ENCODE data around the gene VAMP8. TPM values are rescaled to one million over a fixed set of nuclear protein-coding genes. Genes with fewer than 3 reads are reported as not detected.
"Not testable (repeated sequence)": the region's sequence is repeated elsewhere in the genome, so short reads cannot be mapped to it uniquely, and the experiment has no call there.

Gene VAMP8
- total RNA-seq, 8 experiments from 2014 or later: 0.50 to 14.7 (median 2.0) TPM

GRCh38 chr2:85548608-85548900, 28.8 kb upstream of the VAMP8 start:
- no peak for ATAC-seq (replicated peaks in 6 of 8)

GRCh38 chr2:85549095-85549494, 28.3 kb upstream of the VAMP8 start:
- in situ Hi-C loops (cut with MboI; ENCODE audit: low pct_unique_long_range_greater_than_20kb in 2 of 9, low sequenced_read_pairs in 9 of 9, unreplicated experiment in 9 of 9): loop anchor here in 3 of 9 experiments (10.0 to 25.0 kb wide), 2 partner anchors 112 to 124 kb away; no protein-coding TSS in a partner anchor

More at GRCh38 chr2:85548608-85548900, 28.8 kb upstream of the VAMP8 start:
- no peak overlapping the region for H3K27ac ChIP-seq
- in situ Hi-C loops (cut with MboI; ENCODE audit: low pct_unique_long_range_greater_than_20kb in 2 of 9, low sequenced_read_pairs in 9 of 9, unreplicated experiment in 9 of 9): loop anchor here in 3 of 9 experiments (10.0 to 25.0 kb wide), 2 partner anchors 111 to 124 kb away; no protein-coding TSS in a partner anchor
- WGBS, 10 experiments: 0 to 100% (median 91%) methylated on average over 1 to 2 of the region's 2 CpGs; no CpG with 5 or more reads in 2 of the 10 experiments
- H3K4me3 ChIP-seq: no peak overlapping the region
- H3K4me1 ChIP-seq (replicated peaks in 1 of 2): no peaks in the 10 kb centered on the region

GRCh38 chr2:85549826-85550225, 27.6 kb upstream of the VAMP8 start:
- no peak overlapping the region for H3K27ac ChIP-seq
- WGBS, 10 experiments: 24 to 88% (median 57%) methylated on average over 1 to 4 of the region's 4 CpGs; no CpG with 5 or more reads in 3 of the 10 experiments

More at GRCh38 chr2:85549095-85549494, 28.3 kb upstream of the VAMP8 start:
- ATAC-seq (replicated peaks in 6 of 8): peak in 1 of 8 experiments; percentile 0
- 62 to 100% (median 89%) methylated on average over 4 to 10 of the region's 10 CpGs; no CpG with 5 or more reads in 1 of the 10 experiments for WGBS, 10 experiments
- Histone ChIP-seq H3K27ac (no peak overlapping the region), H3K4me3 (no peak overlapping the region), H3K4me1 (replicated peaks in 1 of 2) (no peaks in the 10 kb centered on the region)

GRCh38 chr2:85550486-85550885, 26.9 kb upstream of the VAMP8 start:
- Histone ChIP-seq H3K27ac (no peak overlapping the region), H3K4me1 (replicated peaks in 1 of 2) (no peaks in the 10 kb centered on the region), H3K4me3 (no peak overlapping the region)
- 86 to 100% (median 93%) methylated on average over 1 to 8 of the region's 10 CpGs; no CpG with 5 or more reads in 2 of the 10 experiments for WGBS, 10 experiments
- in situ Hi-C loops (cut with MboI; ENCODE audit: low pct_unique_long_range_greater_than_20kb in 2 of 9, low sequenced_read_pairs in 9 of 9, unreplicated experiment in 9 of 9): loop anchor here in 5 of 9 experiments (5.0 to 10.0 kb wide), 2 partner anchors 126 to 128 kb away; no protein-coding TSS in a partner anchor
- no peak for ATAC-seq (replicated peaks in 6 of 8)

More at GRCh38 chr2:85549826-85550225, 27.6 kb upstream of the VAMP8 start:
- no peaks in the 10 kb centered on the region for H3K4me1 ChIP-seq (replicated peaks in 1 of 2)
- in situ Hi-C loops (cut with MboI; ENCODE audit: low pct_unique_long_range_greater_than_20kb in 2 of 9, low sequenced_read_pairs in 9 of 9, unreplicated experiment in 9 of 9): loop anchor here in 8 of 9 experiments (5.0 to 25.0 kb wide), 3 partner anchors 113 to 128 kb away; no protein-coding TSS in a partner anchor
- H3K4me3 ChIP-seq: no peak overlapping the region
- peak in 1 of 8 experiments; percentile 1 for ATAC-seq (replicated peaks in 6 of 8)

- no peak overlapping the region for H3K4me3 ChIP-seq
- H3K27ac ChIP-seq: no peak overlapping the region
- peak; percentile 27 to 60 (median 48) for ATAC-seq (replicated peaks in 6 of 8)
- H3K4me1 ChIP-seq (replicated peaks in 1 of 2): no peaks in the 10 kb centered on the region
- 0 to 100% (median 69%) methylated on average over 1 to 9 of the region's 9 CpGs; no CpG with 5 or more reads in 3 of the 10 experiments for WGBS, 10 experiments
- in situ Hi-C loops (cut with MboI; ENCODE audit: low pct_unique_long_range_greater_than_20kb in 2 of 9, low sequenced_read_pairs in 9 of 9, unreplicated experiment in 9 of 9): loop anchor here in 5 of 9 experiments (5.0 to 10.0 kb wide), 2 partner anchors 127 to 130 kb away; no protein-coding TSS in a partner anchor
Observed at GRCh38 chr2:85551698-85552678, 25.4 kb upstream of the VAMP8 start.

GRCh38 chr2:85553184-85553583, 24.2 kb upstream of the VAMP8 start:
- Histone ChIP-seq H3K4me3 (no peak overlapping the region), H3K27ac (no peak overlapping the region), H3K4me1 (replicated peaks in 1 of 2) (no peaks in the 10 kb centered on the region)
- in situ Hi-C loops (cut with MboI; ENCODE audit: low pct_unique_long_range_greater_than_20kb in 2 of 9, low sequenced_read_pairs in 9 of 9, unreplicated experiment in 9 of 9): loop anchor here in 5 of 9 experiments (5.0 to 10.0 kb wide), 2 partner anchors 128 to 131 kb away; no protein-coding TSS in a partner anchor
- ATAC-seq (replicated peaks in 6 of 8): no peak
- 80 to 100% (median 84%) methylated on average over 1 to 6 of the region's 6 CpGs; no CpG with 5 or more reads in 3 of the 10 experiments for WGBS, 10 experiments

GRCh38 chr2:85554980-85555612, 22.3 kb upstream of the VAMP8 start:
- ATAC-seq (replicated peaks in 6 of 8): no peak
- in situ Hi-C loops (cut with MboI; ENCODE audit: low pct_unique_long_range_greater_than_20kb in 2 of 9, low sequenced_read_pairs in 9 of 9, unreplicated experiment in 9 of 9): loop anchor here in 5 of 9 experiments (5.0 to 10.0 kb wide), 2 partner anchors 130 to 133 kb away; no protein-coding TSS in a partner anchor
- no peak overlapping the region for H3K27ac ChIP-seq
- peaks cover 1 to 3% of the 10 kb centered on the region in 2 donors for H3K4me1 ChIP-seq (replicated peaks in 1 of 2)
- no peak overlapping the region for H3K4me3 ChIP-seq
- 83 to 100% (median 100%) methylated on average over 1 to 3 of the region's 3 CpGs; no CpG with 5 or more reads in 1 of the 10 experiments for WGBS, 10 experiments

GRCh38 chr2:85557130-85557529, 20.3 kb upstream of the VAMP8 start:
- Histone ChIP-seq H3K27ac (no peak overlapping the region), H3K4me3 (no peak overlapping the region), H3K4me1 (replicated peaks in 1 of 2) (peaks cover 7 to 9% of the 10 kb centered on the region in 2 donors)
- in situ Hi-C loops (cut with MboI; ENCODE audit: low pct_unique_long_range_greater_than_20kb in 2 of 9, low sequenced_read_pairs in 9 of 9, unreplicated experiment in 9 of 9): loop anchor here in 4 of 9 experiments (10.0 kb wide), 1 partner anchor 132 kb away; no protein-coding TSS in a partner anchor
- 80 to 100% (median 93%) methylated on average over 1 to 5 of the region's 5 CpGs; no CpG with 5 or more reads in 1 of the 10 experiments for WGBS, 10 experiments
- no peak for ATAC-seq (replicated peaks in 6 of 8)

- in situ Hi-C loops (cut with MboI; ENCODE audit: low pct_unique_long_range_greater_than_20kb in 2 of 9, low sequenced_read_pairs in 9 of 9, unreplicated experiment in 9 of 9): loop anchor here in 4 of 9 experiments (10.0 kb wide), 1 partner anchor 133 kb away; no protein-coding TSS in a partner anchor
- Histone ChIP-seq H3K27ac (no peak overlapping the region), H3K4me1 (replicated peaks in 1 of 2) (peaks cover 9 to 11% of the 10 kb centered on the region in 2 donors), H3K4me3 (no peak overlapping the region)
- no peak for ATAC-seq (replicated peaks in 6 of 8)
- WGBS, 10 experiments: 80 to 100% (median 92%) methylated on average over 1 of the region's 1 CpG; no CpG with 5 or more reads in 6 of the 10 experiments
Observed at GRCh38 chr2:85558160-85558559, 19.2 kb upstream of the VAMP8 start.

GRCh38 chr2:85560403-85560726, 17.0 kb upstream of the VAMP8 start:
- ATAC-seq (replicated peaks in 6 of 8); in situ Hi-C loops (cut with MboI; ENCODE audit: low pct_unique_long_range_greater_than_20kb in 2 of 9, low sequenced_read_pairs in 9 of 9, unreplicated experiment in 9 of 9): not testable (repeated sequence)
- peak overlapping the region in 1 of 2 donors; percentile 84 for H3K27ac ChIP-seq

GRCh38 chr2:85560812-85561279, 16.5 kb upstream of the VAMP8 start:
- peak in 6 of 8 experiments; percentile 32 to 76 (median 68) for ATAC-seq (replicated peaks in 6 of 8)
- H3K27ac ChIP-seq: peak overlapping the region; percentile 84 to 85
- H3K4me1 ChIP-seq (replicated peaks in 1 of 2): peaks cover 9 to 11% of the 10 kb centered on the region in 2 donors
- WGBS, 10 experiments: 0 to 80% (median 4%) methylated on average over 1 to 11 of the region's 14 CpGs; no CpG with 5 or more reads in 1 of the 10 experiments
- peak overlapping the region; percentile 55 to 87 (median 67) for H3K4me3 ChIP-seq
- in situ Hi-C loops (cut with MboI; ENCODE audit: low pct_unique_long_range_greater_than_20kb in 2 of 9, low sequenced_read_pairs in 9 of 9, unreplicated experiment in 9 of 9): no loop called here

More at GRCh38 chr2:85560403-85560726, 17.0 kb upstream of the VAMP8 start:
- WGBS, 10 experiments: 71 to 90% (median 84%) methylated on average over 2 to 11 of the region's 12 CpGs; no CpG with 5 or more reads in 4 of the 10 experiments
- Histone ChIP-seq H3K4me1 (replicated peaks in 1 of 2) (peaks cover 9 to 11% of the 10 kb centered on the region in 2 donors), H3K4me3 (peak overlapping the region; percentile 55 to 87 (median 67))

All from motor neuron (in vitro differentiated cells).